Activated CD8-positive, alpha-beta T cell treated with anti-CD3 and anti-CD28 coated beads for 36 hours (primary cell): ENCODE measurements around the gene ALG5. TPM values are rescaled to one million over a fixed set of nuclear protein-coding genes. Genes with fewer than 3 reads are reported as not detected.

Experiments used
- ATAC-seq: fragments of 200-7000 bp; cut with Tn5 transposase; one replicate; pipeline ENCODE4 v1.10.0; 2021; ENCODE audit warnings: mild to moderate bottlenecking, moderate library complexity
- CTCF ChIA-PET: fragments of 350-600 bp; sonication (Branson Sonifier 250); formaldehyde crosslinking; loops from one replicate; lab custom pipeline; 2021; ENCODE audit warnings: antibody characterized with exemption; lab: Charles Lee
- POLR2A ChIA-PET: fragments of 350-600 bp; sonication (Branson Sonifier 250); formaldehyde crosslinking; loops from one replicate; lab custom pipeline; 2021; ENCODE audit warnings: antibody characterized with exemption; lab: Charles Lee
- DNase-seq: peaks from one replicate; pipeline ENCODE4 v3.0.0-alpha.2; 2020
- H3K27ac Mint-ChIP-seq: one replicate; pipeline ENCODE4 v1.8.0; 2021; ENCODE audit warnings: mild to moderate bottlenecking, mixed read lengths
- H3K27me3 Mint-ChIP-seq: one replicate; pipeline ENCODE4 v1.8.0; 2021; ENCODE audit warnings: mixed read lengths
- H3K36me3 Mint-ChIP-seq: one replicate; pipeline ENCODE4 v1.8.0; 2021; ENCODE audit warnings: low read depth, mixed read lengths
- H3K4me1 Mint-ChIP-seq: one replicate; pipeline ENCODE4 v1.8.0; 2021; ENCODE audit warnings: low read depth, mixed read lengths
- H3K4me3 Mint-ChIP-seq: one replicate; pipeline ENCODE4 v1.8.0; 2021; ENCODE audit warnings: mild to moderate bottlenecking, moderate library complexity, mixed read lengths
- H3K9me3 Mint-ChIP-seq: one replicate; pipeline ENCODE4 v1.8.0; 2021; ENCODE audit warnings: mixed read lengths
- intact Hi-C: fragments of 100-400 bp; cut with micrococcal nuclease; formaldehyde crosslinking; loops from one replicate; pipeline ENCODE4 v1.10.0; 2022
- total RNA-seq, 2 experiments: library from RNA; stranded (reverse); gene quantifications; one replicate each; pipeline ENCODE4 v1.2.3, GENCODE V29; 2021
- TF ChIP-seq, protein P1 (sequence below): fragments of 200-600 bp; IDR thresholded peaks from one replicate; pipeline ENCODE4 v1.8.0; 2022; ENCODE audit warnings: antibody characterized with exemption, mild to moderate bottlenecking

ALG5 gene
- total RNA-seq, 2 experiments from 2014 or later = 25.5 to 26.8 TPM

DNA sequence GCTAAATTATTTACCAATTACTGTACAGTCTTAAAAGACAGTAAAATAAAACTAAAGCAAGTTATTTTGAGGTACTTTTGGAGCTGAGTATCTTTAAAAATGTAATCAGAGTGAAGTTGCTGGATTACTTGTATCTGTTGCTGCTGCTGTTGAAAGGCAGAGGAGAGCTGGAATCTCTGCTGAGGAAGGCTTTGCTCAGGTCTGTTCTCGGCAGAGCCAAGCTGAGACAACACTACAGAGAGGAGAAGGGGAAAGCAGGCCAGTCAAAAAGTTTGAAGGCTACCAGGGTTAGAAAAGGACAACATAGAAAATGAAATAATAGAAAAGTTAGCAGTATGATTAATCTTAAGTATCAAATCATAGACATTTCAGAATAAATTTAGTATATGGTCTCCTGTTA lies 11.3 kb upstream of the ALG5 start:
- H3K4me3 Mint-ChIP-seq = no peak overlapping the region
- intact Hi-C loops = no loop called here
- peaks cover 17% of the 10 kb centered on the region for H3K4me1 Mint-ChIP-seq
- ATAC-seq = no peak
- no peak for DNase-seq
- no peaks in the 10 kb centered on the region for H3K27me3 Mint-ChIP-seq
- peaks cover 60% of the 10 kb centered on the region for H3K36me3 Mint-ChIP-seq
- ChIA-PET CTCF (no interaction called here), POLR2A (no interaction called here)
- peak overlapping the region; percentile 72 for H3K27ac Mint-ChIP-seq
- TF ChIP-seq, protein P1, sequence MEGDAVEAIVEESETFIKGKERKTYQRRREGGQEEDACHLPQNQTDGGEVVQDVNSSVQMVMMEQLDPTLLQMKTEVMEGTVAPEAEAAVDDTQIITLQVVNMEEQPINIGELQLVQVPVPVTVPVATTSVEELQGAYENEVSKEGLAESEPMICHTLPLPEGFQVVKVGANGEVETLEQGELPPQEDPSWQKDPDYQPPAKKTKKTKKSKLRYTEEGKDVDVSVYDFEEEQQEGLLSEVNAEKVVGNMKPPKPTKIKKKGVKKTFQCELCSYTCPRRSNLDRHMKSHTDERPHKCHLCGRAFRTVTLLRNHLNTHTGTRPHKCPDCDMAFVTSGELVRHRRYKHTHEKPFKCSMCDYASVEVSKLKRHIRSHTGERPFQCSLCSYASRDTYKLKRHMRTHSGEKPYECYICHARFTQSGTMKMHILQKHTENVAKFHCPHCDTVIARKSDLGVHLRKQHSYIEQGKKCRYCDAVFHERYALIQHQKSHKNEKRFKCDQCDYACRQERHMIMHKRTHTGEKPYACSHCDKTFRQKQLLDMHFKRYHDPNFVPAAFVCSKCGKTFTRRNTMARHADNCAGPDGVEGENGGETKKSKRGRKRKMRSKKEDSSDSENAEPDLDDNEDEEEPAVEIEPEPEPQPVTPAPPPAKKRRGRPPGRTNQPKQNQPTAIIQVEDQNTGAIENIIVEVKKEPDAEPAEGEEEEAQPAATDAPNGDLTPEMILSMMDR = no peak
- H3K9me3 Mint-ChIP-seq = no peaks in the 10 kb centered on the region

- Mint-ChIP-seq H3K4me3 (no peak overlapping the region), H3K27ac (peak overlapping the region; percentile 55), H3K36me3 (peaks cover 59% of the 10 kb centered on the region), H3K4me1 (peaks cover 21% of the 10 kb centered on the region), H3K27me3 (no peaks in the 10 kb centered on the region), H3K9me3 (no peaks in the 10 kb centered on the region)
- ChIA-PET CTCF (no interaction called here), POLR2A (interaction anchor here (1.5 kb wide), 1 partner anchor 9 kb away, joined by 5 read pairs; the partner anchor contains the start of gene EXOSC8)
- DNase-seq = no peak
- TF ChIP-seq, protein P1 = no peak
- intact Hi-C loops = no loop called here
- no peak for ATAC-seq
Measured at GRCh38 chr13:37009692-37010091, 10.6 kb upstream of the ALG5 start.

DNA sequence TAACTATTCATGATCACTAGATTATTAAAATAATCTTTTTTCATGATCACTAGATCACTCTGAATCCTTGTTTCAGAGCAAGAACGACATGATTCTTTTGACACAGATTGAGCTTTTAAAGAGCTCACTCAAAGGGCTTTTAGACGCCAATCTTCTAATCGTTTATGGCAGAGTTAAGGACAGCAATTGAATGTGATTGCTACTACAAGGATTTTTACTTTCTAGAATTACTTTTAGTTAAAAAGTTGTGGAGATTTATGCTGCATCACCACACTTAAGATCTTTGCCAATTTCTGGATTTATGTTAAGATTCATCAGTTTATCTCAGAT lies 2.7 kb upstream of the ALG5 start:
- Mint-ChIP-seq H3K27ac (peak overlapping the region; percentile 100), H3K27me3 (no peaks in the 10 kb centered on the region), H3K4me1 (peaks cover 37% of the 10 kb centered on the region), H3K4me3 (peak overlapping the region; percentile 99), H3K36me3 (peaks cover 53% of the 10 kb centered on the region), H3K9me3 (no peaks in the 10 kb centered on the region)
- DNase-seq (no peak), ATAC-seq (no peak)
- TF ChIP-seq, protein P1 = no peak
- CTCF ChIA-PET = interaction anchor here (2.0 kb wide), 1 partner anchor 144 kb away, joined by 5 read pairs; no protein-coding TSS in a partner anchor
- intact Hi-C loops = no loop called here
- POLR2A ChIA-PET = interaction anchor here (1.1 kb wide), 2 partner anchors 10 to 57 kb away, joined by 4 read pairs; partner anchors contain the start of gene SUPT20H

DNA sequence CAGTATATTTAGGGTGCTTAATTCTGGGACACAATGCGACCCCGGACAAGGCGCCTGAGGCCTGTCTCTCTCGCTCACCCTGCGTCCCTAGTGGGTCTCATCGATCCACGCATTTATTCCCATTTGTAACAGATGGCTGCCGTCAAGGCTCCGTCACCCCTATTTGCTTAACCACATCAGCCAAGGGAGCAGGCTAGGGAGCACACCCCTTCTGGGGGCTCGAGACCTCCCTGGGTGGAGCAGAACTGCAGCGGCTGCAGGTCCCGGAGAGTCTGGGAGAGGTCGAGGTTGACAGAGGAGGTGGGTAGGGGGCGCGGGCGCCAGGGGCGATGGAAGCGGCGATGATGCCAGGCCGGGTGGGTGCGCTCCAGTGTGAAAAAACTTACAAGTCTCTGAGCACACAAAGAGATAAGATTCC lies 507 bp downstream of the ALG5 start:
- DNase-seq = peak; percentile 24
- Mint-ChIP-seq H3K4me3 (peak overlapping the region; percentile 99), H3K4me1 (peaks cover 31% of the 10 kb centered on the region), H3K27me3 (no peaks in the 10 kb centered on the region), H3K27ac (peak overlapping the region; percentile 100), H3K36me3 (peaks cover 43% of the 10 kb centered on the region), H3K9me3 (no peaks in the 10 kb centered on the region)
- intact Hi-C loops = no loop called here
- ChIA-PET POLR2A (interaction anchor here (0.6 to 3.0 kb wide), 7 partner anchors 8 to 169 kb away, joined by 3 to 22 read pairs (median 5); no protein-coding TSS in a partner anchor), CTCF (interaction anchor here (0.6 to 1.0 kb wide), 2 partner anchors 49 to 169 kb away, joined by 3 to 4 read pairs; no protein-coding TSS in a partner anchor)
- TF ChIP-seq, protein P1 = no peak
- ATAC-seq = no peak

DNA sequence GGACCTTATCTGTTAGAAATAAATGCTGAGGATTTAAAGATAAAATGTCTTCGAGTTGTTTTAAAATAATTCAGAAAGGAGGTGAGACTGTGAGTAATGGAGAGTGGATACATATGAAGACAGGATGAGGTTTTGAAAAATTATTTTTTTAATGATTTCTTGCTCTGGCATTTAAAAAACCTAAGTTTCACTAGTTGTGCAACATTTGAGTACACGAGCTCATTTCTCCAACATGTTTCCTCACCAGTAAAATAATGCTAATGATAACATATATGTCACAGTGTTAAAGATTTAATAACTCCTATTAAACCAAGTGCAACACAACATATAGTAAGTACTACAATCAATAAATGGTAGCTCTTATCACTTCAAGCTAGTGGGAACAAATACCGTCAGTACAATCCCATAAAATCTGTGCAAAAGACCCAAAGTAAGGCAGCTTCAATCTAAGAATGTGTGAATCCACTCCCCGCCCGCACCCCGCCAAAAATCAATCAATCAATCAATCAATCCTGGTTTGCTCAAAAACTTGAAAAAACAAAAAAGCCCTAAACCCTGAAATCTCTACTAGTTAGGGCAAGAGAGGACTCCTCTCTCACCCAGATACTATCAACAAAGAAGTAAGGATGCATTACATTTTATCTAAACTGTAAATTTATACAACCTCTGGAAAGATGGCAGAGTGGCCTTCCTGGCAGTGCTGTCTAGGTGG lies 1.3 kb downstream of the ALG5 start:
- ChIA-PET POLR2A (interaction anchor here (0.9 to 3.0 kb wide), 2 partner anchors 11 to 20 kb away, joined by 3 to 9 read pairs; no protein-coding TSS in a partner anchor), CTCF (interaction anchor here (1.0 kb wide), 1 partner anchor 9 kb away, joined by 4 read pairs; no protein-coding TSS in a partner anchor)
- Mint-ChIP-seq H3K9me3 (no peaks in the 10 kb centered on the region), H3K27me3 (no peaks in the 10 kb centered on the region), H3K27ac (peak overlapping the region; percentile 100), H3K36me3 (peaks cover 41% of the 10 kb centered on the region), H3K4me3 (peak overlapping the region; percentile 99), H3K4me1 (peaks cover 26% of the 10 kb centered on the region)
- intact Hi-C loops = no loop called here
- DNase-seq (no peak), ATAC-seq (no peak)
- TF ChIP-seq, protein P1 = no peak
